NCI-H2171 (cell line): ENCODE results near the gene SPECC1L.
A peak's percentile ranks its signal among the peaks of the same experiment; 100 is the strongest.

Experiments
- DNase-seq: peaks from one replicate; lab custom pipeline; 2025; lab: John Stamatoyannopoulos, UW

SPECC1L gene

DNA sequence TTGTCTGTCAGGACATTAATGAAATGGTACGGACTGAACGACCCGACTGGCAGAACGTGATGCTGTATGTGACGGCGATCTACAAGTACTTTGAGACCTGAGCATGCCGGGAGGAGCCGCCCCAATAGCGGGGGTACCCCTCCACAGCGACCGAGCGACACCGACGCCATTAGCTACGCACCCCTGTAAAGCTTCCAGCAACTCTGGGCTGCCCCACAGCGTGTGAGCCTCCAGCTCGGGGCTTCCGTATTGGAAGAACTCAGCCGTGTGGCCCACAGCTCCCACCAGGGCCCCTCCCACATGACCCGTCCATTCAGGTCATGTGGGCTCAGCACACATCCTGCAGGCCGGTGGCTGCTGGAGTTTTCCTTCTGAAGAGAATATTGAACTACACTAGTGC is 143.9 kb downstream of the SPECC1L start:
- no peak for DNase-seq

- DNase-seq, result no peak
Observed at GRCh38 chr22:24414984-24415945, 144.6 kb downstream of the SPECC1L start.

- peak; percentile 44 for DNase-seq
Observed at GRCh38 chr22:24416095-24416494, 145.5 kb downstream of the SPECC1L start.

- no peak for DNase-seq
Observed at GRCh38 chr22:24416611-24417010, 146.0 kb downstream of the SPECC1L start.

- DNase-seq, result no peak
Observed at GRCh38 chr22:24417200-24417599, 146.6 kb downstream of the SPECC1L start.

DNA sequence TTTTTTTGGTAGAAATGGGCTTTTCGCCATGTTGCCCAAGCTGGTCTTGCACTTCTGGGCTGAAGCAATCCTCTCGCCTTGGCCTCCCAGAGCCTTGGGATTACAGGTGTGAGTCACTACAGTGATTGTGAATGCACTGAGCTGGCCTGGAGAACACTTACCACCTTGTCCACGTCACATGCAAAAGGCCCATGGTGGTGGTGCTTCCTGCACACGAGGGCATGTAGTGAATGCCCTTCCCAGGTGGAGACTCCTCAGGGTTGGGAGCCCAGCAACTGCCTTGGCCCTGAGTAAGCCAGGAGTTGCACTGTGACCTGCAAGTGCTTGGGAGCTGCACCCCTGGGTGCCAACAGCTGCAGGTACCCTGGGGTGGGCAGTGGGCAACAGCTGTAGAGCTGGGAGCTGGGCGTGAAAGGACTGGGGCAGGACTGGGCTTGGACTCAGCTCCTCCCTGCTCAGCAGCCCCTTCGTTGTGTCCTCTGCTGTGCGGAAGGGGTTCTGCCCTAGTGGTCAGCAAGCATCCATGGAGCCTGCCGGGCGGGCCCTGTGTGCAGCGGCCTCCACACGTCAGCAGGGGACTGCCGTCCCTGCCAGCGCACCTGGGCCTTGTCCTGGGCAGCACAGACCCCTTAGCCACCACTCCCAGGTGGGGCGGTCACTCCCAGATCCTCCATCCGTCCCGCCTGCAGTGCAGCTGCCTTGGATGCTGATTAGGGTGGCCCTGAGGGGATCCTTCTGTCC is 147.4 kb downstream of the SPECC1L start:
- no peak for DNase-seq

DNA sequence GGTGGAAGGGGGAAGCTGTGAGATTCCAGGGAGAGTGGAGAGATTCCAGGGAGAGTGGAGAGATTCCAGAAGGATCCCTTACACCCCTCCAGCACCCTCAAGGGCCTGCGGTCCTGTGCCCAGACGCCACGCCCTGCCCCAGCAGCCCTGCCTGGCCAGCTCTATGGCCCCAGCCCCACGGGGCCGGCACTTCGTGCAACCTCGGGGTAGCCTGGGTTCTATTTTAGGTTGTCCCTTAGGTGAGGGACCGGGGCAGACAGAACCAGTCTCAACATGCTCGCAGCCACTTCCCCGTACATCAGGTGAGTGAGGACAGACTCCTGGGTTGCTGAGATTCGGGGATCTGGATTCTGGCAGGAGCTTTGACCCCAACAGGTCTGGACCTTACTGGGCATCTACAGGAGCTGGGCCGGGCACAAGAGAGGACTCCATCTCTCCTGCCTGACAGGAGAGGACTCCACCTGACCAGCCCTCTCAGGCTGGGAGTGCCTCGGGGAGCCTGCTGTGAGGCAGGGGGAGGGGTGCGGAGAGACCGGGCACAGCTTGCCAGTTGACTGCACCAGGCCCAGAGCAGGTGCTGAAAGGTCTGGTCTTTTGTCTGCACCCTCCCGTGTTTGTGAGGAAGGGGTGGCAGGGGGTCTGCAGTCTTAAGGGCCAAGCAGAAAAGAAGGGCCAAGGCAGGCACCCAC is 148.3 kb downstream of the SPECC1L start:
- no peak for DNase-seq

DNA sequence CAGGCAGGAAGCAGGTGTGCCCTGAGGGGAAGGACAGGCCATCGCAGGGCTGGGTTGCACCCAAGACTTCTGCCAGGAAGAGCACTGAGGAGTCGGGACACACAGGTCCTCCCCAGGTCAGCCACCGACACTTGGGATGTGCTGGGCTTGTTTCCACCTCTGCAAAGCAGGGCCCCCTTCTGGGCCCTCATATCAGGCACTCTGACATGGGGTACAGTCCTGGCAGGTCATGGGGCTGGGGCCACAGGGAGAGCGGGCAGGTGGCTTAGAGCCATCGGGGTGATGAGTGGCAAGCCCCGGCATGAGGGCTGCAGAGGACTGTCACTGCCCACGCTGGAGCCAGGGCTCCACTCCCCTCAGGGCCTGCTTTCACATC is 148.8 kb downstream of the SPECC1L start:
- DNase-seq, result no peak

- no peak for DNase-seq
Observed at GRCh38 chr22:24420072-24420976, 149.7 kb downstream of the SPECC1L start.

DNA sequence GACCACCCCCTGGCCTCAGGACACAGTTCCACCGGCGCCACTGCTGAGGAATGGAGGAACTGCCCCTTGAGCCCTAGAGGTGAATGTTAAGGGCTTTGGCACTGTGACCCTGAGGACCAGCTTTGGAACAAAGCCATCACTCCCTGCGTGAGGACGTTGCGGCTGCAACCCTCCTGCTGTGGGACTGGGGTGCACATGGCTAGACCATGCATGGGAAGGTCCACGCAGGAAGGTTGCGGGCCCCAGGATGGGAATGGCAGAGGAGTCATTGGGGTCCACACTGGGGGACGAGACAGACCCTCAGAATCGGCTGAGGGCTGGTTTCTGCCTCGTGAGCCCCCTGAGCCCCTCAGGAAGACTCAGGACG is 150.3 kb downstream of the SPECC1L start:
- no peak for DNase-seq

- DNase-seq, result no peak
Observed at GRCh38 chr22:24421428-24421931, 150.8 kb downstream of the SPECC1L start.

GRCh38 chr22:24422102-24422665 is 151.6 kb downstream of the SPECC1L start:
- no peak for DNase-seq

- DNase-seq, result no peak
Observed at GRCh38 chr22:24423519-24424000, 152.9 kb downstream of the SPECC1L start.

GRCh38 chr22:24424001-24424900 is 153.6 kb downstream of the SPECC1L start:
- no peak for DNase-seq

DNA sequence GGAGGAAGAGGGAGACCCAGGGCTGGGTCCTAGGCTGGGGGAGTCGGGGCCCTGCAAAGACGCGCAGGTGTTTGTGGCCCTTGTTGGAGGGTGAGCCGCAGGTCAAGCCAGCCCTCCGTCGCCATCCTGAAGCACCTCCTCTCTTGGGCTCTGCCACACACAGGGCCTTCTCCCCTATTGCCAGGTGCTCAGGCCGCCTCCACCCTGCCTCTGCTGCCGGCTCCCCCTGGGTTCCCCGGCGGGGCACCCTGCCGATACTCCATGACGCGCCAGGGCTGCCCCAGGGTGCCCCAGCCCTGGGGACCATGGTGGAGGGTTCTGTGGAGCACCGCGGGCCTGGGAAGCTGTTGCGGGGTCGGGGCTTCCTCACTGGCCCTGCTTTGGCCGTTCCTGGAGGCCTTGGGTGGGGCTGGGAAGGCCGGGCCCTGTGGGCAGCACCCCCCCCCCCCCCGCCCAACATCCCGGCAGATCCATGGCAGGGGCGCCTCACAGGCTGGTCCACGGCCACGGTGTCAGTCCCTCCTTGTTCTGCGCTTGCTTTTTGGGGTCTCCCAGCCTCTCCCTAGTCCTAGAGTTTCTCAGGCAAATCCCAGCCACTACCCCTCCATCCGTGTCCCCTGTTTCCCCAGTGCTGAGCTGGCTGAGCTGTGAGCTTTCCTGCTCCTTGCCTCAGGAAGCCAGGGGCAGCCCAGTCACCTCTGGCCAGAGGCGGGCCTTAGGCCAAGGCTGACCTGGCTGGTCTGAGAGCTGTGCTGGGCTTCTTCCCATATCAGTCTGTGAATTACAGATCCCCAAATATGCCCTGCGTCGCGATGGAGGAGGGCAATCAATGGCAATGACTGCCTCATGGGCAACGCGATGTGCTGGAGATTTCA is 154.5 kb downstream of the SPECC1L start:
- no peak for DNase-seq

DNA sequence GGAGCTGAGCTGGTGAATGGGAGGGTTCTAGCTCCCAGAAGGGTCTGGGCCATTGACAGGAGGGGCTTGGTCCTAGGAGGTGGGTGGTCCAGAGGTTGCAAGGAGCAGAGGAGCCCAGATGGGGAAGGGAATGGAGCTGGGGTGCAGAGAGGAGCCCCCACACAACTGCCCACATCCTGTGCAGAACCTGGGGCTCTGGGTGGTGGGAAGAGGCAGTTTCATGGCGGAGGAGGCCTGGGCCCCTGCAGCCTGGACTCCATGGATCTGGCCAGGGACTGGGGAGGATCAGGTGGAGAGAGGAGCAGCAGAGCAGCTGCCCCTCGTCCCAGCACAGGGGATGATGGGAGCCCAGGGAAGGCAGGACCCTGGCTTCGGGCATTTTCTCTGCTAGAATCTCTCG is 155.8 kb downstream of the SPECC1L start:
- DNase-seq, result no peak

DNA sequence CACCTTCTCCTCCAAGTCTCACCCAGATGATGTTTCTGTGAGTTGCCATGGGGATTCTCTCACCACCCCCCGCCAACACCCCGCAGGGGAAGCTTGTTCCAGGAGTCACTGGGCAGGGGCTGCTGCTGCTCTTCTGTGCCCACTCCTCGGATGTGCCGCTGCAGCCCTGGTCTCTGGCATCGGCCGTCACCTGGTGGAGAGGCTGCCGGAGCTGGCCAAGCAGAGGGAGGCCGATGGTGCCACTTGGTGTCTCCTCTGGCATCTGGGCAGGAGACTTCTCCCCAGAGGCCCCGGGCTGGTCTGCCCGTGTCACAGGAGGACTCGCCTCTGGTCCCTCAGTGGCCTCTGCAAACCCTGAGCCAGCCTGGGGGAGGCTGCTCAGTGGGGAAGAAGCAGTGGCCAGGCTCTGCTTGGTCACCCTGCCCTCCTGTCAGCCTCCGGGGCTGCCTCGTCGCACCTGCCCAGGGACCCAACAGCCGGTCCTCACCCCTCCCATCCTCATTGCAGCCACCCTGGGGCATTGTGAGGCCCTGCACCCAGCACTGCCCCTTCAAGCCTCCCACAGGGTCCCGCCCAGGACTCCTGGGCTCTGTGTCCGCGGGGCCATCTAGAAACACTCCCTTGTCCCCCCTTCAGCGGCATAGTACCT is 156.3 kb downstream of the SPECC1L start:
- no peak for DNase-seq

GRCh38 chr22:24427500-24428164 is 157.0 kb downstream of the SPECC1L start, which contains the start of gene ADORA2A:
TSS of gene ADORA2A (plus strand) at chr22:24427599. CDS start at chr22:24433405, 5,806 bp downstream.
- DNase-seq, result no peak
